IMR-90 (cell line): ENCODE data around the gene HYI. TPM values are rescaled to one million over a fixed set of nuclear protein-coding genes. Genes with fewer than 3 reads are reported as not detected.

Experiments
- ATAC-seq: fragments of 200-7000 bp; cut with Tn5 transposase; 2 replicates; pipeline ENCODE4 v1.9.1; 2020; ENCODE audit warnings: low read depth, mild to moderate bottlenecking, moderate library complexity
- BruUV-seq: library from RNA; stranded (reverse); fragments of 400-500 nt; replicated peaks from 2 replicates; lab custom pipeline; 2021; lab: Mats Ljungman, UMichigan
- CTCF ChIA-PET: fragments of 300-600 bp; formaldehyde crosslinking; extraction: SDS; loops from one replicate; lab custom pipeline; 2021; ENCODE audit warnings: antibody characterized with exemption; lab: Yijun Ruan, JAX
- POLR2A ChIA-PET: fragments of 300-600 bp; sonication (Branson Sonifier 250); formaldehyde crosslinking; loops from one replicate; lab custom pipeline; 2022; ENCODE audit warnings: antibody characterized with exemption; ENCODE audit not compliant: unreplicated experiment; lab: Charles Lee
- DNase-seq: peaks from one replicate; pipeline ENCODE4 v3.0.0; 2013
- H2AFZ ChIP-seq: replicated peaks from 2 replicates; pipeline ENCODE3; 2013; ENCODE audit warnings: low read length, mild to moderate bottlenecking; ENCODE audit not compliant: poor library complexity
- H2AK5ac ChIP-seq: 2 replicates; pipeline ENCODE4 v1.6.1; 2013; ENCODE audit warnings: low read depth, low read length, inconsistent platforms
- H2AK9ac ChIP-seq: replicated peaks from 2 replicates; pipeline ENCODE3; 2013; ENCODE audit warnings: mild to moderate bottlenecking, low read depth, low read length, moderate library complexity; ENCODE audit not compliant: poor library complexity
- H2BK120ac ChIP-seq: 2 replicates; pipeline ENCODE4 v1.6.1; 2013; ENCODE audit warnings: low read depth, low read length, inconsistent platforms
- H2BK15ac ChIP-seq: 3 replicates; pipeline ENCODE4 v1.6.1; 2013; ENCODE audit warnings: low read depth, low read length, inconsistent platforms
- H2BK20ac ChIP-seq: 2 replicates; pipeline ENCODE4 v1.6.1; 2013; ENCODE audit warnings: low read depth, mild to moderate bottlenecking, inconsistent platforms, low read length, moderate library complexity
- H2BK5ac ChIP-seq: 2 replicates; pipeline ENCODE4 v1.6.1; 2013; ENCODE audit warnings: mild to moderate bottlenecking, low read depth, low read length, inconsistent platforms; ENCODE audit not compliant: poor library complexity, severe bottlenecking
- H3K14ac ChIP-seq: replicated peaks from 2 replicates; pipeline ENCODE4 v1.6.1; 2013; ENCODE audit warnings: low read depth, low read length, inconsistent platforms
- H3K18ac ChIP-seq: 2 replicates; pipeline ENCODE4 v1.6.1; 2013; ENCODE audit warnings: low read depth, low read length, control low read depth
- H3K23ac ChIP-seq: 2 replicates; pipeline ENCODE4 v1.6.1; 2013; ENCODE audit warnings: low read depth, low read length, inconsistent platforms
- H3K27ac ChIP-seq: 2 replicates; pipeline ENCODE4 v1.5.1; 2013; ENCODE audit warnings: mild to moderate bottlenecking, control low read depth, low read length; ENCODE audit not compliant: insufficient read depth
- H3K27me3 ChIP-seq: 2 replicates; pipeline ENCODE4 v1.6.1; 2013; ENCODE audit warnings: low read length; ENCODE audit not compliant: control insufficient read depth, insufficient read depth
- H3K36me3 ChIP-seq: 2 replicates; pipeline ENCODE4 v1.6.1; 2013; ENCODE audit warnings: low read length, mixed read lengths; ENCODE audit not compliant: control insufficient read depth, insufficient read depth
- H3K4ac ChIP-seq: 2 replicates; pipeline ENCODE4 v1.6.1; 2013; ENCODE audit warnings: low read depth, low read length, inconsistent platforms
- H3K4me1 ChIP-seq: 2 replicates; pipeline ENCODE4 v1.6.1; 2013; ENCODE audit warnings: low read length, mixed read lengths; ENCODE audit not compliant: control insufficient read depth, insufficient read depth
- H3K4me2 ChIP-seq: 2 replicates; pipeline ENCODE4 v1.6.1; 2013; ENCODE audit warnings: low read depth, mild to moderate bottlenecking, control low read depth, low read length, moderate library complexity
- H3K4me3 ChIP-seq: 2 replicates; pipeline ENCODE4 v1.5.1; 2013; ENCODE audit warnings: low read depth, mild to moderate bottlenecking, control low read depth, low read length, moderate library complexity; ENCODE audit not compliant: insufficient read depth
- H3K56ac ChIP-seq: 2 replicates; pipeline ENCODE4 v1.6.1; 2013; ENCODE audit warnings: low read length, inconsistent platforms; ENCODE audit not compliant: insufficient read depth; ENCODE audit errors: extremely low read depth
- H3K79me1 ChIP-seq, 2 experiments: 2 replicates each; pipeline ENCODE4 v1.6.1; 2013; ENCODE audit warnings: low read length in 2 of 2, inconsistent platforms in 1 of 2, low read depth in 1 of 2
- H3K9ac ChIP-seq: 2 replicates; pipeline ENCODE4 v1.6.1; 2013; ENCODE audit warnings: low read depth, low read length, control low read depth
- H3K9me1 ChIP-seq: 2 replicates; pipeline ENCODE4 v1.6.1; 2013; ENCODE audit warnings: low read length, inconsistent platforms; ENCODE audit not compliant: insufficient read depth
- H3K9me3 ChIP-seq: 2 replicates; pipeline ENCODE4 v1.6.1; 2013; ENCODE audit warnings: low read length; ENCODE audit not compliant: control insufficient read depth, insufficient read depth
- H4K20me1 ChIP-seq: 2 replicates; pipeline ENCODE4 v1.6.1; 2013; ENCODE audit warnings: low read length, inconsistent platforms; ENCODE audit not compliant: insufficient read depth
- H4K5ac ChIP-seq: 2 replicates; pipeline ENCODE4 v1.6.1; 2013; ENCODE audit warnings: mild to moderate bottlenecking, low read depth, low read length, control low read depth
- H4K8ac ChIP-seq, 2 experiments: 2 replicates each; pipeline ENCODE4 v1.6.1; 2013; ENCODE audit warnings: low read depth in 2 of 2, low read length in 2 of 2, control low read depth in 1 of 2, inconsistent platforms in 1 of 2
- H4K91ac ChIP-seq: 2 replicates; pipeline ENCODE4 v1.6.1; 2013; ENCODE audit warnings: low read depth, low read length, inconsistent platforms; ENCODE audit not compliant: insufficient read depth
- CEBPB ChIP-seq: IDR thresholded peaks from 2 replicates; pipeline ENCODE4 v1.6.1; 2012; ENCODE audit warnings: low read depth, low read length, improper control_type of control experiment
- CHD1 ChIP-seq: IDR thresholded peaks from 2 replicates; pipeline ENCODE4 v1.6.1; 2012; ENCODE audit warnings: low read depth, low read length, improper control_type of control experiment
- ELK1 ChIP-seq: fragments of 150-350 bp; IDR thresholded peaks from 2 replicates; pipeline ENCODE4 v1.6.1; 2016; ENCODE audit warnings: low read depth, mild to moderate bottlenecking, low read length, moderate library complexity, borderline replicate concordance
- FOS ChIP-seq: fragments of 150-350 bp; IDR thresholded peaks from 2 replicates; pipeline ENCODE4 v1.6.1; 2016; ENCODE audit warnings: low read depth, low read length
- MAFK ChIP-seq: IDR thresholded peaks from 2 replicates; pipeline ENCODE4 v1.6.1; 2012; ENCODE audit warnings: low read depth, low read length, improper control_type of control experiment
- MAZ ChIP-seq: IDR thresholded peaks from 2 replicates; pipeline ENCODE4 v1.6.1; 2012; ENCODE audit warnings: low read depth, mild to moderate bottlenecking, low read length, improper control_type of control experiment, moderate library complexity, borderline replicate concordance
- MXI1 ChIP-seq: IDR thresholded peaks from 2 replicates; pipeline ENCODE4 v1.6.1; 2012; ENCODE audit warnings: low read depth, mild to moderate bottlenecking, low read length, moderate library complexity, borderline replicate concordance
- NFE2L2 ChIP-seq: fragments of 150-350 bp; IDR thresholded peaks from 2 replicates; pipeline ENCODE4 v1.6.1; 2016; ENCODE audit warnings: low read depth, mild to moderate bottlenecking, low read length
- POLR2A ChIP-seq: IDR thresholded peaks from 2 replicates; pipeline ENCODE4 v1.6.1; 2012; ENCODE audit warnings: mild to moderate bottlenecking, low read depth, low read length
- RAD21 ChIP-seq: IDR thresholded peaks from 2 replicates; pipeline ENCODE4 v1.6.1; 2012; ENCODE audit warnings: low read length, improper control_type of control experiment
- RCOR1 ChIP-seq: IDR thresholded peaks from 2 replicates; pipeline ENCODE4 v1.6.1; 2012; ENCODE audit warnings: mild to moderate bottlenecking, low read length, improper control_type of control experiment; ENCODE audit not compliant: insufficient replicate concordance
- RFX5 ChIP-seq: IDR thresholded peaks from 2 replicates; pipeline ENCODE4 v1.8.0; 2012; ENCODE audit warnings: low read depth, mild to moderate bottlenecking, low read length, moderate library complexity
- SMC3 ChIP-seq: fragments of 150-350 bp; IDR thresholded peaks from 2 replicates; pipeline ENCODE4 v1.6.1; 2016; ENCODE audit warnings: low read depth, mild to moderate bottlenecking, antibody characterized with exemption, low read length, moderate library complexity
- USF2 ChIP-seq: fragments of 150-350 bp; IDR thresholded peaks from 2 replicates; pipeline ENCODE4 v1.6.1; 2017; ENCODE audit warnings: mild to moderate bottlenecking, antibody characterized with exemption, low read length, low read depth
- WGBS, 2 experiments: methylation state at CpG; one replicate each; pipeline versions ENCODE4 v1.1.5 to v1.1.7; 2013; ENCODE audit warnings: missing lambda C conversion rate in 2 of 2; ENCODE audit not compliant: insufficient read length in 1 of 2; ENCODE audit errors: extremely low coverage in 2 of 2; 5-methylcytosine and 5-hydroxymethylcytosine counted together
- dilution Hi-C: fragments of 300-500 bp; cut with HindIII; formaldehyde crosslinking; loops from one replicate; pipeline ENCODE4 v1.14.3; 2018; ENCODE audit warnings: low sequenced_read_pairs; ENCODE audit not compliant: unreplicated experiment
- in situ Hi-C: fragments of 300-500 bp; cut with MboI; formaldehyde crosslinking; loops from 3 replicates; pipeline ENCODE4 v1.14.3; 2019; ENCODE audit warnings: low sequenced_read_pairs, inconsistent platforms, mixed read lengths
- intact Hi-C: fragments of 100-400 bp; cut with micrococcal nuclease; formaldehyde crosslinking; loops from 2 replicates; pipeline ENCODE4 v1.10.0; 2022
- polyA plus RNA-seq, 3 experiments: library from polyadenylated mRNA; depleted of rRNA; stranded (reverse); fragments of >200 nt; gene quantifications; 2 replicates each; pipeline ENCODE4 v1.2.3, GENCODE V29; 2012; ENCODE audit warnings: low replicate concordance in 1 of 3
- total RNA-seq: library from RNA; depleted of rRNA; stranded (reverse); fragments of >200 nt; gene quantifications from 2 replicates; pipeline ENCODE4 v1.2.3, GENCODE V29; 2012

HYI gene
- total and polyA plus RNA-seq, 2 of the 4 experiments (the other 2 are of a cell fraction), result 21.5 to 53.7 TPM

- Histone ChIP-seq H3K9ac (no peak overlapping the region), H2AK5ac (no peak overlapping the region), H4K91ac (no peak overlapping the region), H2BK15ac (no peak overlapping the region), H2BK5ac (no peak overlapping the region), H3K4me1 (peaks cover 6% of the 10 kb centered on the region; the same call in 1 of the 2 replicates), H3K79me1 (peaks cover 0 to 12% of the 10 kb centered on the region in 2 experiments; a peak in 2 of 4 replicates), H3K9me3 (no peaks in the 10 kb centered on the region), H3K23ac (no peak overlapping the region), H3K27ac (no peak overlapping the region), H4K20me1 (no peaks in the 10 kb centered on the region; the same call in 1 of the 2 replicates), H3K27me3 (no peaks in the 10 kb centered on the region), H2BK120ac (no peak overlapping the region), H3K14ac (no peak overlapping the region), H3K4me2 (no peak overlapping the region), H3K36me3 (peaks cover 80% of the 10 kb centered on the region), H3K18ac (no peak overlapping the region), H4K5ac (no peak overlapping the region), H2AK9ac (no peak overlapping the region), H2AFZ (no peak overlapping the region), H3K56ac (no peak overlapping the region), H3K9me1 (peaks cover 26% of the 10 kb centered on the region), H4K8ac (no peak overlapping the region), H3K4ac (no peak overlapping the region), H3K4me3 (no peak overlapping the region), H2BK20ac (no peak overlapping the region)
- no peak for DNase-seq
- BruUV-seq, result no TSS peak
- no peak for ATAC-seq
- in situ Hi-C loops, result no loop called here
- POLR2A ChIA-PET, result no interaction called here
- CTCF ChIA-PET, result no interaction called here
- intact Hi-C loops, result no loop called here
- WGBS, 2 experiments, result 94% methylated on average over 6 of the region's 15 CpGs; no CpG with 5 or more reads in 1 of the 2 experiments
- TF ChIP-seq MXI1 (no peak), MAZ (no peak), CHD1 (no peak), NFE2L2 (no peak), RCOR1 (no peak), RAD21 (no peak), CEBPB (no peak), FOS (no peak), RFX5 (no peak), MAFK (no peak), SMC3 (no peak), POLR2A (no peak), ELK1 (no peak), USF2 (no peak)
- dilution Hi-C loops, result no loop called here
These were observed 12.4 kb downstream of the HYI start for GRCh38 chr1:43441166-43441893.
